Measurements from ENCODE around the gene OLIG2.

Gene OLIG2

GRCh38 chr21:33041981-33042380 is 16.2 kb downstream of the OLIG2 start:
- Histone ChIP-seq H3K36me3 (ENCODE audit: insufficient read depth, insufficient read length, low read length) (no peaks in the 10 kb centered on the region), H3K4me1 (ENCODE audit: insufficient read depth, insufficient read length) (no peaks in the 10 kb centered on the region), H3K27me3 (ENCODE audit: insufficient read depth, insufficient read length) (no peaks in the 10 kb centered on the region), H3K9me3 (ENCODE audit: insufficient read depth, low read length) (no peaks in the 10 kb centered on the region), H3K9ac (ENCODE audit: insufficient read length, low read depth) (no peak overlapping the region), H3K4me3 (ENCODE audit: insufficient read length, low read depth) (no peak overlapping the region)
- no peak for TF ChIP-seq ZNF274 (IDR thresholded peaks at IDR 0.05; ENCODE audit: low read depth, low read length)
- TF ChIP-seq SUZ12 (IDR thresholded peaks at IDR 0.05; ENCODE audit: extremely low read depth, insufficient read depth, insufficient read length) = no peak
- TF ChIP-seq YY1 (IDR thresholded peaks at IDR 0.05; ENCODE audit: insufficient read depth, insufficient read length) = no peak
- no peak for DNase-seq (ENCODE audit: low read depth, low spot score)

- no peaks in the 10 kb centered on the region for H3K9me3 ChIP-seq (ENCODE audit: insufficient read depth, low read length)
- H3K9ac ChIP-seq (ENCODE audit: insufficient read length, low read depth) = no peak overlapping the region
- H3K4me1 ChIP-seq (ENCODE audit: insufficient read depth, insufficient read length) = no peaks in the 10 kb centered on the region
- H3K4me3 ChIP-seq (ENCODE audit: insufficient read length, low read depth) = no peak overlapping the region
- TF ChIP-seq ZNF274 (IDR thresholded peaks at IDR 0.05; ENCODE audit: low read depth, low read length) (no peak), SUZ12 (IDR thresholded peaks at IDR 0.05; ENCODE audit: extremely low read depth, insufficient read depth, insufficient read length) (no peak), YY1 (IDR thresholded peaks at IDR 0.05; ENCODE audit: insufficient read depth, insufficient read length) (no peak)
- DNase-seq (ENCODE audit: low read depth, low spot score) = no peak
- no peaks in the 10 kb centered on the region for H3K36me3 ChIP-seq (ENCODE audit: insufficient read depth, insufficient read length, low read length)
- H3K27me3 ChIP-seq (ENCODE audit: insufficient read depth, insufficient read length) = no peaks in the 10 kb centered on the region
Measured at GRCh38 chr21:33042812-33043211, 17.1 kb downstream of the OLIG2 start.

GRCh38 chr21:33046455-33046854 is 20.7 kb downstream of the OLIG2 start:
- DNase-seq (ENCODE audit: low read depth, low spot score) = no peak
- Histone ChIP-seq H3K9me3 (ENCODE audit: insufficient read depth, low read length) (no peaks in the 10 kb centered on the region), H3K36me3 (ENCODE audit: insufficient read depth, insufficient read length, low read length) (no peaks in the 10 kb centered on the region), H3K4me3 (ENCODE audit: insufficient read length, low read depth) (no peak overlapping the region), H3K9ac (ENCODE audit: insufficient read length, low read depth) (no peak overlapping the region), H3K27me3 (ENCODE audit: insufficient read depth, insufficient read length) (no peaks in the 10 kb centered on the region), H3K4me1 (ENCODE audit: insufficient read depth, insufficient read length) (no peaks in the 10 kb centered on the region)
- TF ChIP-seq YY1 (IDR thresholded peaks at IDR 0.05; ENCODE audit: insufficient read depth, insufficient read length) (no peak), ZNF274 (IDR thresholded peaks at IDR 0.05; ENCODE audit: low read depth, low read length) (no peak), SUZ12 (IDR thresholded peaks at IDR 0.05; ENCODE audit: extremely low read depth, insufficient read depth, insufficient read length) (no peak)

GRCh38 chr21:33047231-33047630 is 21.5 kb downstream of the OLIG2 start:
- Histone ChIP-seq H3K4me1 (ENCODE audit: insufficient read depth, insufficient read length) (no peaks in the 10 kb centered on the region), H3K4me3 (ENCODE audit: insufficient read length, low read depth) (no peak overlapping the region), H3K27me3 (ENCODE audit: insufficient read depth, insufficient read length) (no peaks in the 10 kb centered on the region), H3K9me3 (ENCODE audit: insufficient read depth, low read length) (no peaks in the 10 kb centered on the region), H3K9ac (ENCODE audit: insufficient read length, low read depth) (no peak overlapping the region), H3K36me3 (ENCODE audit: insufficient read depth, insufficient read length, low read length) (no peaks in the 10 kb centered on the region)
- TF ChIP-seq YY1 (IDR thresholded peaks at IDR 0.05; ENCODE audit: insufficient read depth, insufficient read length) (no peak), SUZ12 (IDR thresholded peaks at IDR 0.05; ENCODE audit: extremely low read depth, insufficient read depth, insufficient read length) (no peak), ZNF274 (IDR thresholded peaks at IDR 0.05; ENCODE audit: low read depth, low read length) (no peak)
- no peak for DNase-seq (ENCODE audit: low read depth, low spot score)

- Histone ChIP-seq H3K36me3 (ENCODE audit: insufficient read depth, insufficient read length, low read length) (no peaks in the 10 kb centered on the region), H3K4me3 (ENCODE audit: insufficient read length, low read depth) (no peak overlapping the region)
Measured at GRCh38 chr21:33051925-33052324, 26.2 kb downstream of the OLIG2 start.

GRCh38 chr21:33053951-33054350 is 28.2 kb downstream of the OLIG2 start:
- no peak overlapping the region for H3K9ac ChIP-seq (ENCODE audit: insufficient read length, low read depth)
- TF ChIP-seq YY1 (IDR thresholded peaks at IDR 0.05; ENCODE audit: insufficient read depth, insufficient read length) = no peak
- no peak for TF ChIP-seq SUZ12 (IDR thresholded peaks at IDR 0.05; ENCODE audit: extremely low read depth, insufficient read depth, insufficient read length)
- TF ChIP-seq ZNF274 (IDR thresholded peaks at IDR 0.05; ENCODE audit: low read depth, low read length) = no peak
- no peak overlapping the region for H3K4me3 ChIP-seq (ENCODE audit: insufficient read length, low read depth)
- H3K4me1 ChIP-seq (ENCODE audit: insufficient read depth, insufficient read length) = peaks cover 5% of the 10 kb centered on the region
- no peaks in the 10 kb centered on the region for H3K36me3 ChIP-seq (ENCODE audit: insufficient read depth, insufficient read length, low read length)
- no peak for DNase-seq (ENCODE audit: low read depth, low spot score)
- no peaks in the 10 kb centered on the region for H3K27me3 ChIP-seq (ENCODE audit: insufficient read depth, insufficient read length)
- H3K9me3 ChIP-seq (ENCODE audit: insufficient read depth, low read length) = no peaks in the 10 kb centered on the region

More at GRCh38 chr21:33051925-33052324, 26.2 kb downstream of the OLIG2 start:
- Histone ChIP-seq H3K27me3 (ENCODE audit: insufficient read depth, insufficient read length) (no peaks in the 10 kb centered on the region), H3K4me1 (ENCODE audit: insufficient read depth, insufficient read length) (no peaks in the 10 kb centered on the region), H3K9me3 (ENCODE audit: insufficient read depth, low read length) (no peaks in the 10 kb centered on the region), H3K9ac (ENCODE audit: insufficient read length, low read depth) (no peak overlapping the region)
- no peak for DNase-seq (ENCODE audit: low read depth, low spot score)
- TF ChIP-seq ZNF274 (IDR thresholded peaks at IDR 0.05; ENCODE audit: low read depth, low read length) (no peak), YY1 (IDR thresholded peaks at IDR 0.05; ENCODE audit: insufficient read depth, insufficient read length) (no peak), SUZ12 (IDR thresholded peaks at IDR 0.05; ENCODE audit: extremely low read depth, insufficient read depth, insufficient read length) (no peak)

GRCh38 chr21:33055991-33056390 is 30.3 kb downstream of the OLIG2 start:
- TF ChIP-seq YY1 (IDR thresholded peaks at IDR 0.05; ENCODE audit: insufficient read depth, insufficient read length) = no peak
- TF ChIP-seq SUZ12 (IDR thresholded peaks at IDR 0.05; ENCODE audit: extremely low read depth, insufficient read depth, insufficient read length) = no peak
- TF ChIP-seq ZNF274 (IDR thresholded peaks at IDR 0.05; ENCODE audit: low read depth, low read length) = no peak
- DNase-seq (ENCODE audit: low read depth, low spot score) = no peak
- Histone ChIP-seq H3K27me3 (ENCODE audit: insufficient read depth, insufficient read length) (no peaks in the 10 kb centered on the region), H3K4me1 (ENCODE audit: insufficient read depth, insufficient read length) (peaks cover 5% of the 10 kb centered on the region), H3K9ac (ENCODE audit: insufficient read length, low read depth) (no peak overlapping the region), H3K4me3 (ENCODE audit: insufficient read length, low read depth) (no peak overlapping the region), H3K36me3 (ENCODE audit: insufficient read depth, insufficient read length, low read length) (no peaks in the 10 kb centered on the region), H3K9me3 (ENCODE audit: insufficient read depth, low read length) (no peaks in the 10 kb centered on the region)

Data from NT2/D1 (cell line).